HAP-1 (cell line): ENCODE data around the gene LRRD1.
A peak's percentile ranks its signal among the peaks of the same experiment; 100 is the strongest.
"Not testable (repeated sequence)": the region's sequence is repeated elsewhere in the genome, so short reads cannot be mapped to it uniquely, and the experiment has no call there.

Experiments
- DNase-seq, 2 experiments: peaks; one replicate each; pipeline ENCODE4 v3.0.0-alpha.2; 2016 to 2020; ENCODE audit warnings: low spot score in 2 of 2
- H3K27me3 ChIP-seq: fragments of 250-450 bp; sonication (Bioruptor Pico); 2 replicates; pipeline ENCODE4 v1.5.1; 2020; ENCODE audit warnings: low read depth, mild to moderate bottlenecking, moderate library complexity
- H3K36me3 ChIP-seq: fragments of 250-450 bp; sonication (Bioruptor Pico); replicated peaks from 2 replicates; pipeline ENCODE4 v1.5.1; 2020; ENCODE audit warnings: mild to moderate bottlenecking
- H3K4me1 ChIP-seq: fragments of 250-450 bp; sonication (Bioruptor Pico); 2 replicates; pipeline ENCODE4 v1.5.1; 2020; ENCODE audit warnings: mild to moderate bottlenecking
- H3K4me3 ChIP-seq: fragments of 250-450 bp; sonication (Bioruptor Pico); 2 replicates; pipeline ENCODE4 v1.5.1; 2020; ENCODE audit warnings: mild to moderate bottlenecking, moderate library complexity
- H3K9me3 ChIP-seq: fragments of 250-450 bp; sonication (Bioruptor Pico); 2 replicates; pipeline ENCODE4 v1.5.1; 2020; ENCODE audit warnings: mild to moderate bottlenecking, moderate library complexity
- in situ Hi-C: fragments of 300-500 bp; cut with MboI; formaldehyde crosslinking; loops from 3 replicates; pipeline ENCODE4 v1.14.3; 2020; ENCODE audit warnings: low sequenced_read_pairs, inconsistent platforms, mixed read lengths

Gene LRRD1

GRCh38 chr7:92133133-92133736 is 45.7 kb downstream of the LRRD1 start:
- Histone ChIP-seq H3K4me3 (peak overlapping the region; percentile 87), H3K4me1 (peaks cover 16% of the 10 kb centered on the region), H3K9me3 (no peaks in the 10 kb centered on the region), H3K27me3 (no peaks in the 10 kb centered on the region), H3K36me3 (peaks cover 28% of the 10 kb centered on the region)
- DNase-seq: peak in 1 of 2 experiments; percentile 40
- in situ Hi-C loops: no loop called here

DNA sequence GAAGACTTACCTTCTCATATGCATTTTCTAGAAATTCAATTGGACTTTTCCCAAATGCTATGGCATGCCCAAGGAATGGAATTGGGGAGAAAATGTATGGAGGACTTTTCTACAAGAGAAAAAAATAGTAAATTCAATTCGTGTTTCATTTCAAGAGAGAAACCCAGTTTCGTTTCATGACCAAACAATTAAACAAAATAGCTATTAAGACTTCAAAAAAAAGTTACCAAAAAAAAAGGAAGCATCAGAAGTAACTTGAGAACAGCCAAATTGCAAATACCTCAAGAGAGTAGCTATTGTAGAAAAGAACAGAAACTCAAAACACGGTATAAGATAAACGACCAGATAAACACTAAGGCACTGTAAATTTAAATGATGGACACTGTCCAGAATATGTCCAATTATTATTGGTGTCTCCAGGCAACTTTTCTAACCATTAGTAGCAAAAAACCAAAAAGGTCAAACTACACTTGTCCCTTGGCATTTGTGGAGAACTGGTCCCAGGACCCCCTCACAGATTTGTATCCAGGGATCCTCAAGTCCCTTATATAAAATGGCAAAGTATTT is 47.1 kb downstream of the LRRD1 start:
- Histone ChIP-seq H3K4me1 (peaks cover 16% of the 10 kb centered on the region), H3K9me3 (no peaks in the 10 kb centered on the region), H3K27me3 (no peaks in the 10 kb centered on the region), H3K36me3 (peaks cover 40% of the 10 kb centered on the region), H3K4me3 (no peak overlapping the region)
- in situ Hi-C loops: no loop called here
- no peak for DNase-seq

- Histone ChIP-seq H3K4me3 (no peak overlapping the region), H3K36me3 (peaks cover 47% of the 10 kb centered on the region)
Measured at GRCh38 chr7:92131093-92131492, 47.8 kb downstream of the LRRD1 start.

GRCh38 chr7:92121681-92122080 is 57.3 kb downstream of the LRRD1 start:
- no peaks in the 10 kb centered on the region for H3K4me1 ChIP-seq
- no peaks in the 10 kb centered on the region for H3K27me3 ChIP-seq
- H3K9me3 ChIP-seq: no peaks in the 10 kb centered on the region
- H3K4me3 ChIP-seq: no peak overlapping the region
- DNase-seq: no peak
- in situ Hi-C loops: no loop called here
- H3K36me3 ChIP-seq: peaks cover 50% of the 10 kb centered on the region

More at GRCh38 chr7:92131093-92131492, 47.8 kb downstream of the LRRD1 start:
- H3K27me3 ChIP-seq: no peaks in the 10 kb centered on the region
- peaks cover 16% of the 10 kb centered on the region for H3K4me1 ChIP-seq
- DNase-seq: no peak
- H3K9me3 ChIP-seq: no peaks in the 10 kb centered on the region
- in situ Hi-C loops: no loop called here

DNA sequence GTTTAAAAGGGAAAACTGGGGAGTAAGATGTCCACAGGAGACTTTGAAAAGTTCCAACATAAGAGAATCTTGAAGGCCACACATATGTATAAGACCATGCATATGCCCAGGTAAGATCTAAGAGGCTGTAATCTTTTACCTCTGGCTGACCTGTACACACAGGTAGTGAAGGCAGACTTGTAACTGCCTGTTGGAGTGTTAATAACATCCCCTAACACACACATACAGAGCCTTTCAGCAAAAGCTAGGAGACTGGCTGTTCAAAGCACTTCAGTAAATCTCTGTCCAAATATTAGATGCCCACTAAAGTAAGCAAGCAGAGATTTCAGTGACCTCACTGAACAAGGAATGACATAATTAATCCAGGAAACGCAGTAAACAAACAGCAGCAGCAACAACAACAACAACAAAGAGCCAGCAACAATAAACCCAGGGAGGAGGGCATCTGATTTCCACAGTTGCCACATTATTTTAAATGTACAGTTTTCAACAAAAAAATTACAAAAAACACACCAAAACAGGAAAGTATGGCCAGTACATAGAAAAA is 59.7 kb downstream of the LRRD1 start:
- Histone ChIP-seq H3K27me3 (no peaks in the 10 kb centered on the region), H3K9me3 (no peaks in the 10 kb centered on the region), H3K4me1 (no peaks in the 10 kb centered on the region), H3K36me3 (peaks cover 49% of the 10 kb centered on the region), H3K4me3 (no peak overlapping the region)
- in situ Hi-C loops: no loop called here
- no peak for DNase-seq

DNA sequence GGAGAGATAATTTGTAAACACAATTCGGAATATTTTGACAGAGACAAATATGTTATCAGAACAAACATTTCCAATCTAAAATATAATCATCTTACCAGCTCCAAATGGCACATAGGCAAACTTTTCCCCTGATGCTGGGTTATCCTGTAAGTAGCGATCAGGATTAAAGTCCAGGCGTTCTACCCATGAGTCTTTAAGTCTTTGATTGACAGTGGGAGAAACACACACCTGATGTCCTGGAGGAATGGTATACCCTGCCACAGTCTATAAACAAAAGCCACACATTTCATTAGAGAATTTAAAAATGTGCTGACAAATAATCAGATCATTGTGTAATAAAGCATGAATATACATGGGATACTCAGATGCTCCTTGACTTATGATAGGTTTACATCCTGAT is 62.0 kb downstream of the LRRD1 start:
- Histone ChIP-seq H3K4me1 (no peaks in the 10 kb centered on the region), H3K9me3 (no peaks in the 10 kb centered on the region), H3K27me3 (no peaks in the 10 kb centered on the region), H3K36me3 (peaks cover 35% of the 10 kb centered on the region), H3K4me3 (no peak overlapping the region)
- in situ Hi-C loops: no loop called here
- no peak for DNase-seq

GRCh38 chr7:92115821-92116220 is 63.1 kb downstream of the LRRD1 start:
- H3K4me1 ChIP-seq: peaks cover 2% of the 10 kb centered on the region; the same call in 1 of the 2 replicates
- DNase-seq: no peak
- H3K27me3 ChIP-seq: no peaks in the 10 kb centered on the region
- H3K4me3 ChIP-seq: no peak overlapping the region
- no peaks in the 10 kb centered on the region for H3K9me3 ChIP-seq
- in situ Hi-C loops: no loop called here
- peaks cover 26% of the 10 kb centered on the region for H3K36me3 ChIP-seq

DNA sequence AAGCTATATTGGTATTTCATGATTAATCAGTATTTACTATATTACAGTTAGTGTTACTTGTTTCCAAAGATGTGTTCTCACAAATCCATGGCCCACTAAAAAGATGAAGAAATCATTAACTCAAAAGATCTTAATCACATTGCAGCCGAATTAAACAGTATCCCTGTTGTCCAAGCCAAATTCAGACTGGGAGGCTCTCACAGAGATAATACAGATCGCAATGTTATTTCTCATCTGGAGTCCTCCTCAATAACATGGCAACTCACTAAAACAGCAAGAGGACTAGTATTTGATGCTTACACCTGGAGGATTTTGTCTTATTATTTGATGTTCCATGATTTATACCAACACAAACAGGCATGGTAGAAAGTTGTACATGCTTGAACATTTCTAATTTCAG is 68.1 kb downstream of the LRRD1 start:
- Histone ChIP-seq H3K36me3 (peaks cover 31% of the 10 kb centered on the region), H3K4me3 (no peak overlapping the region), H3K9me3 (no peaks in the 10 kb centered on the region), H3K4me1 (peaks cover 14% of the 10 kb centered on the region), H3K27me3 (no peaks in the 10 kb centered on the region)
- in situ Hi-C loops: no loop called here
- no peak for DNase-seq

- Histone ChIP-seq H3K27me3 (no peaks in the 10 kb centered on the region), H3K9me3 (no peaks in the 10 kb centered on the region), H3K36me3 (peaks cover 16% of the 10 kb centered on the region), H3K4me3 (no peak overlapping the region), H3K4me1 (peaks cover 14% of the 10 kb centered on the region)
- no peak for DNase-seq
- in situ Hi-C loops: no loop called here
Measured at GRCh38 chr7:92108821-92109220, 70.1 kb downstream of the LRRD1 start.

GRCh38 chr7:92102862-92103261 is 76.1 kb downstream of the LRRD1 start:
- H3K4me1 ChIP-seq, DNase-seq, H3K9me3 ChIP-seq, in situ Hi-C loops, H3K4me3 ChIP-seq, H3K27me3 ChIP-seq: not testable (repeated sequence)
- peaks cover 19% of the 10 kb centered on the region for H3K36me3 ChIP-seq

- H3K4me3 ChIP-seq: no peak overlapping the region
- H3K9me3 ChIP-seq: no peaks in the 10 kb centered on the region
- DNase-seq: no peak
- H3K4me1 ChIP-seq: peaks cover 8% of the 10 kb centered on the region; the same call in 1 of the 2 replicates
- H3K27me3 ChIP-seq: no peaks in the 10 kb centered on the region
- in situ Hi-C loops: no loop called here
- H3K36me3 ChIP-seq: peaks cover 13% of the 10 kb centered on the region
Measured at GRCh38 chr7:92100534-92100933, 78.4 kb downstream of the LRRD1 start.

- H3K4me3 ChIP-seq: no peak overlapping the region
- H3K36me3 ChIP-seq: peaks cover 18% of the 10 kb centered on the region
- in situ Hi-C loops: no loop called here
- DNase-seq: no peak
- H3K4me1 ChIP-seq: peaks cover 8% of the 10 kb centered on the region; the same call in 1 of the 2 replicates
- no peaks in the 10 kb centered on the region for H3K9me3 ChIP-seq
- no peaks in the 10 kb centered on the region for H3K27me3 ChIP-seq
Measured at GRCh38 chr7:92095380-92095779, 83.6 kb downstream of the LRRD1 start.
